Femur (tissue), 1 donor: Measurements from ENCODE around the gene SLC25A25.
"Not testable (repeated sequence)": the region's sequence is repeated elsewhere in the genome, so short reads cannot be mapped to it uniquely, and the experiment has no call there.

Experiments used
- DNase-seq: peaks from one replicate; pipeline ENCODE4 v3.0.0-alpha.2; 2017

The SLC25A25 gene

GRCh38 chr9:128127990-128128835, 60.2 kb downstream of the SLC25A25 start:
- peak; percentile 91 for DNase-seq

- DNase-seq = no peak
Observed at GRCh38 chr9:128128836-128129590, 61.0 kb downstream of the SLC25A25 start.

- not testable (repeated sequence) for DNase-seq
Observed at GRCh38 chr9:128129976-128130590, 62.1 kb downstream of the SLC25A25 start.

GRCh38 chr9:128130651-128131050, 62.6 kb downstream of the SLC25A25 start:
- not testable (repeated sequence) for DNase-seq

GRCh38 chr9:128131346-128131745, 63.3 kb downstream of the SLC25A25 start:
- DNase-seq = not testable (repeated sequence)

GRCh38 chr9:128132139-128132538, 64.1 kb downstream of the SLC25A25 start:
- DNase-seq = peak; percentile 74

GRCh38 chr9:128135561-128135960, 67.5 kb downstream of the SLC25A25 start:
- not testable (repeated sequence) for DNase-seq

GRCh38 chr9:128136816-128137793, 69.1 kb downstream of the SLC25A25 start:
- no peak for DNase-seq

- DNase-seq = no peak
Observed at GRCh38 chr9:128138001-128138400, 70.0 kb downstream of the SLC25A25 start.

- DNase-seq = no peak
Observed at GRCh38 chr9:128139621-128140020, 71.6 kb downstream of the SLC25A25 start.

- DNase-seq = no peak
Observed at GRCh38 chr9:128141604-128142003, 73.6 kb downstream of the SLC25A25 start.

GRCh38 chr9:128142061-128142460, 74.0 kb downstream of the SLC25A25 start:
- DNase-seq = no peak

GRCh38 chr9:128142596-128142995, 74.6 kb downstream of the SLC25A25 start:
- DNase-seq = no peak

GRCh38 chr9:128143525-128144238, 75.7 kb downstream of the SLC25A25 start:
- no peak for DNase-seq

- DNase-seq = no peak
Observed at GRCh38 chr9:128144239-128145181, 76.5 kb downstream of the SLC25A25 start.

GRCh38 chr9:128145536-128145935, 77.5 kb downstream of the SLC25A25 start:
- no peak for DNase-seq

GRCh38 chr9:128145951-128146351, 77.9 kb downstream of the SLC25A25 start:
- DNase-seq = no peak

- DNase-seq = no peak
Observed at GRCh38 chr9:128146591-128147120, 78.6 kb downstream of the SLC25A25 start.

GRCh38 chr9:128148509-128149000, 80.5 kb downstream of the SLC25A25 start:
- no peak for DNase-seq
